NCI-H524 (cell line): ENCODE data around the gene POLE3.
A peak's percentile ranks its signal among the peaks of the same experiment; 100 is the strongest.
"Not testable (repeated sequence)": the region's sequence is repeated elsewhere in the genome, so short reads cannot be mapped to it uniquely, and the experiment has no call there.

Source experiments
- DNase-seq, 2 experiments: peaks; one replicate each; lab custom pipeline; 2025; lab: John Stamatoyannopoulos, UW

The POLE3 gene

DNA sequence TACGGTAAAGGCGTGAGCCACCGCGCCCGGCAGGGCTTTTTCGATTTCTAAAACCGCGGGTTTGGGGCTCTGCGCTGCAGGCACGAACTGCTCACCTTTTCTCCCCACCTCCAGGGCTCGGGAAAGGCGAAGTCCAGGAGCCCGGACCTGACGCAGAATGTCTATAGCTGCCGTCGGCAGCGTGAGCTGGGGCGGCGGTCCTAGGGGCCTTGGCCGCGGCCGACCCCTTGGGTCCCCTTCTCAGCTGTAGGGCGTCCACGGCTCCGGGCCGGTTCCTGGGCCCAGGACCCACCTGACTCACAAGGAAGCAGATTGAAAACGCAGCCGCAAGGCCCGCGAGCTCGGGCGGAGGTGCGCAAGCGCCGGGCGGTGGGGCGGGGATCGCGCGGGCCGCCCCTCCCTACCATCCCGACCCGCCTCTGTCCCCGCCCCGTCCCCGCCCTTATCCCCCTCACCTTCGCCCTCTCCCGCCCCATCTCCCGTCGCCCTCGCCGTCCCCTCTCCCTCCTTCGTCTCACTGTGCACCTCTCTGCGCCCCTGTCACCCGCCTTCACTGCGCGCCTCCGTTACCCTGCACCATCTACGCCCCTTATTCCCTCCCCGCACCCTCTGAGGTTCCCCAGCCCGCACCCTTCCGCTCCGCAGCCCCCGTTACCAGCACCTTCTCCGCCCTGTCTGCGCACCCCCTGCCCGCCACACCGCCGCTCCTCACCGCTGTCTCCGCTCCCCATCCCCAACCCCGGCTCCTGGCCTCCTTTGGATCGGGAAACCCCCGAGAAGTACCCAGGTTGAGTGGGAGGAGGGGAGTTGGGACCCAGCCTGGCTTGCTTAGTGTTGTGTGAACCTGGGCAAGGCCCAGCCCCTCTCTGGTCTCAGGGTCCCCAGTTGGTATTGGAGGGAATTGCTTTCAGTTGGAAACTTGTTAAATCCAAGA, 33.6 kb downstream of the POLE3 start, which contains the start of gene HDHD3:
HDHD3 (minus strand) TSS at position 353 of the 934 bp plus-strand sequence. CDS start 2,632 bp downstream, outside the sequence.
- peak; percentile 70 to 85 for DNase-seq

DNA sequence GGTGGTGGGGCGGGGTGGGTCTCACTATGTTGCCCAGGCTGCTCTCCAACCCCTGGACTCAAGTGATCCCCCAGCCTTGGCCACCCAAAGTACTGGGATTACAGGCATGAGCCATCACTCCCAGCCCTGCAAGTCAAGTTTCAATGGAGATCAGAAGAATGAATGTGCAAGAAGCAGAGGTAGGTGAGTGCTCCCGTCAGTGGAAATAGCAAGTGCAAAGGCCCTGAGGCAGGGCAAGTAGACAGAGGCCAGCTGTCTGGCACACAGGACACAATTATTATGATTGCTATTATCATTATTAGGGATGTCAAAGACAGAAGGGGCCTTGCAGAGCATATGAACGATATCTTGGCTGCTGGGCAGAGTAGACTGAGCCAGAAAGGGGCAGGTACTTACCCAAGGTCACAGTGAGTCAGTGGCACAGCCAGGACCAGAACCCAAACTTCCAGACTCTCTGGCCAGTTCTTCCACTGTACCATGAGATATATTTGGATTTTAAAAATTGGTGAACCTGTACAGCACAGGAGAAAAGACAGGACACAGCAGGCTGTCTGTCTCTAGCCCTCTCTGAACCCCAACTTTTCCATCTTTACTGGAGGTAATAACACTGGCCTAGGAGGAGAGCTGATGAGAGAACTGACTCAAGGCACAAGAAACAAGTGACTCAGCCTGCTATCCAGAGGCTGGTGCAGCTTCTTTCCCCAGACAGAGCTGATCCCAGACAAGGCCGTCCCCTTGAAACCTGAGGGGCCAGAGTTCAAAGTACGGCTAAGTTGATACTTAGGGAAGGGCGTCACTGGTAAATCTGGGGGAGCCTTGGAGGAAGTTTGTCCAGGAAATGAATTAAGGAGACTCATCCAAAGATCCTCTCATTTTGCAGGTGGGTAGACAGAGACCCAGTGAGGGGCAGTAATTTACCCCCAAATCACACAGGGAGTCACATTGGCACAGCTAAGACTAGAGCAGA, 35.1 kb downstream of the POLE3 start:
- no peak for DNase-seq

DNA sequence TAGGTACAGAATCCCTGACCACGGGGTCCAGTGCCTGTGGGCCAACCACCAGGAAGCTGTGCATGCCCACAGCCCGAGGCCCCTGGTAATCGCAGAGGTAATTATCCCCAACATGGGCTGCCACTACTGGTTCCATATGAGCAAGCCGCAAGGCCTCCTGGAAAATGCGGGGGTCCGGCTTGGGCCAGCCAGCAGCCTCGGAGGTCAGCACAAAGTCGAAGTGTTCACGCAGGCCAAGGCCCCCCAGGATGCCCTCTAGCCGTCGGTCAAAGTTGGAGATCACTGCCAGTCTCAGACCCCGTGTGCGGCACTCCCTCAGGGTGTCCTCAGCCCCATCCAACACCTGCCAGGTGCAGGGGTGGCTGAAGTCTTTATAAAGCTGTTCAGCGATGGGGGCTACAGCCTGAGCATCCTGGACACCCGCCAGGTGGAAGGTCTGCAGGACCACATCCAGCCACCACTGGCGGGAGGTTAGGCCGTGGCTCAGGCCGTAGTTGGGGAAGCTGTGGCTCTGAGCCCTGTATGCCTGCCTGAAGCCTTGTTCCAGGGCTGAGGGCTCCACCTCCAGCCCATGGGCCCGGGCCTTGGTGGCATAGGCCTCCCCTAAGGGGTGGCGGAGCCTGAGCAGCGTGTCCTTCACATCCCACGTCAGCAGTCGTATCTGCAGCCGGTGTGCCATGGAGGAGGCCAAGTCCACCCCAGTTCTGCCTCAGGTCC, 36.6 kb downstream of the POLE3 start:
- DNase-seq, result no peak

DNA sequence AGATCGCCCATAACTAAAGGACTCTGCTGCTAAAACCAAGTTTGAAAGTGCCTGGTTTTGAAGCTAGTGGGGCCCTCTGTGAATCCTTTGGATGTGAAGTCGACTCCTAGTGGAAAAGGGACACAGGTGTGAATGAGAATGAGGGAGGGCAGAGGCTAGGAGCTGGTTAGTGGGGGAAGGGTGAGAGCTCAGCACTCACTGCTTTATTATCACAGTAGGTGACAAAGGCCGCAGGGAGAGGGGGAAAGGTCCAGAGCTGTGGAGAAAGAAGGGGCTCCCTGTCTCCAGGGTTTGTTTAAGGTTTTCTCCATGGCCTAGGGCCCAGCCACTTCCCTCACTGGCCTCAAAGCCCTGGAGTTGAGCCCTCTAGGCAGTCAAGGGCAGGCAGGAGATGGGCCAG, 37.2 kb downstream of the POLE3 start:
- DNase-seq, result no peak

DNA sequence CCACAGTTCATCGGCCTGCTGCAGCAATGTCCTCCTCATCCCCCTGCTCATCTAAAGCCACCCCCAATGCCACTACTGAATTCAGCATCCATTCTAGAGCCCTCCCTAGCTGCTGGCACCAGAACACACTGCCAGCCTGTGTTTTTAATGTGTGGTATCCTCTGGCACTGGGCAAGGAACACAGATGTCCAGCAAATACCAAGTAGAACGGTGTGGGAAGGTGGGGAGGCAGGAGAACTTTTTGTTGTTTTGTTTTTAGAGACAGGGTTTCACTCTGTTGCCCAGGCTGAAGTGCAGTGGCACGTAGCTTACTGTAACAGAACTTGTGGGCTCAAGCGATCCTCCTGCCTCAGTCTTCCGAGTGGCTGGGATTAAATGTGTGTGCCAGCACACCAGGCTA, 38.4 kb downstream of the POLE3 start:
- no peak for DNase-seq

DNA sequence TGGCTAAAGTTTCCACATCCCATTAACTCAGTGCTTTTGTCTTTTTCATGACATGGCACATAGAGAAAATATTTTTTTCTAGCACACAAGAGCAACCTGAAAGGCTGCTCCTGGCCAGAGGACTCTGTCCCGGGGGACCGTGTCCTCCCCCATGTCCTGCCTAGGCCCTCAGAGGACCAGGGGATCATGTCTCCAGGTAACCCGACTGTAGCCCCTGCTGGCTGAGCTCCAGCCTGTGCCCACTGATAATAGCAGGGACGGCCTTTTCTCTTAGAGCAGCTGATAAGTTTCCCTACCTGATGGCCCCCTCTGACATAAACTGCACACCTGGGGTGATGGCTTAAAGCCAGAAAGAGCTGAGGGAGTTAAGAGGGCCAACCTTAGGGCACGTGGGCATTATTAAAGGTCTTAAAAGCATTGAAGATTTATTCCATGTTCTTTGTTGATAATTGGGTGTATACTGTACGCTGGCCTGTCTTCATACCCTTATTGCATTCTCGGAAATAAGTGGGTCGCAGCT, 39.6 kb downstream of the POLE3 start:
- no peak for DNase-seq

DNA sequence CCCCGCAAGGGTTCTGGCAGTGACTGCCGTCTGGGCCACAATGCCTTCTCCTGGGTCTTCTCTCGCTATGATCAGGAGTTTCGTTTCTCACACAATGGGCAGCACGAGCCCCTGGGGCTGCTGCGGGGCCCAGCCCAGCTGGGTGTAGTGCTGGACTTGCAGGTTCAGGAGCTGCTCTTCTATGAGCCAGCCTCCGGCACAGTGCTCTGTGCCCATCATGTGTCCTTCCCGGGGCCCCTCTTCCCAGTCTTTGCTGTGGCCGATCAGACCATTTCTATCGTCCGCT, 40.7 kb downstream of the POLE3 start:
- DNase-seq, result no peak

DNA sequence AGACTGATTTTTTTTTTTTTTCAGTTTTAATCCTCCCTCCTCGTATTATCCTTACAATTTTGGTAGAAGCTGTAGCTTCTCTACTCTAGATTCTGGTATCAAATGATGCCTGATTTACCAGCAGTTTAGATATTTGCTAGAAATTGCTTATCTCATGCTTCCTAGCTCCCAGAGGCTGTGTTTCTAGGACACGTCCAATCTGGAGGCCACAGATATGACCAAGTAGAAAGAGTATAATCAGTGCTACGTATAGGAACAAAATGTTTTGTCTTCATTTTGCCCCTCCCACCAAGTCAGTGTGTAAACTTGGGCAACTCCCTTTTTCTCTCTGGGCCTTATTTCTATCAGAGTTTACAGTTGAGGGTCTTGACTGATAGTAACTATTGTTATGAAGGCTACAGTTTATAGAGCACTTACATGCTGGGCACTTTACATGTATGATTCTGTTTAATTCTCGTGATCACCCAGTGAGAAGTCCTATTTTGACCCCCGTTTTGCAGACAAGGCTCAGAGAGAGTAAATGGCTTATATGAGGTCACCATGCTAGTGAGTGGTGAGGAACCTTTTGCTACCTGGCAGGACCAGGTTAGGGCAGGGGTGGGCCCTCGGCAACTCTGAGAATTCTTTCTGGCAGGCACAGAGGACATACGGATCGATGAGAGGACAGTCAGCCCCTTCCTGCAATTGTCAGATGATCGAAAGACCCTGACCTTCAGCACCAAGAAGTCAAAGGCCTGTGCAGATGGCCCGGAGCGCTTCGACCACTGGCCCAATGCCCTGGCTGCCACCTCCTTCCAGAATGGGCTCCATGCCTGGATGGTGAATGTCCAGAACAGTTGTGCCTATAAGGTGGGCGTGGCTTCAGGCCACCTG, 41.3 kb downstream of the POLE3 start:
- DNase-seq, result no peak

DNA sequence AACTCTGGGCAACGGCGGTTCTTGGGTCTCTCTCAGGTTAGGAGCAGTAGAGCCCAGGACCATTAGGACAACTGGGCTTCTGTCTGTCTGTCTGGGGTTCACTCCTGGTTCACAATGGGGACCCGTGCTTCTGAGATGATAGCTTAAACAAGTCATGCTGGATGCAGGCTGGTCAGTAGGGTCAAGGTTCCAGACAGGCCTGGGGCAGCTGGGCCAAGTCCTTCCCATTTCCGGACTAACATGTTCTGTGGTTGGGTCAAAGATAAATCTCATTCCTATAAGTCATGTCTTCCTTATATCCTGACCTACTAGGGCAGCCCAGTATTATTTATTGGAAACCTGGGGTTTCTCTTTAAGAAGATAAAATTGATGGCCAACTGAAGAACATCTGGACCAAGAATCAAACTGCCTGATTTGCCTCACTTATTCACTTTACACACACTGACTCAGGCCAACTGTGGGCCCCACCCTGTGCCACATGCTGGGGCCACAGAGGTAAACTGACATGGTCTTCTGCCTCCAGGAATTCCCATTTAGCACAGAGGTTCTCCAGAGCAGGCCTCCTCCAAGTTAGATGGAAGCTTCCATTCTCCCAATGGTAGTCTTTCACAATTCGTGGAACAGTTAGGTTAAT, 42.0 kb downstream of the POLE3 start:
- DNase-seq, result no peak

DNA sequence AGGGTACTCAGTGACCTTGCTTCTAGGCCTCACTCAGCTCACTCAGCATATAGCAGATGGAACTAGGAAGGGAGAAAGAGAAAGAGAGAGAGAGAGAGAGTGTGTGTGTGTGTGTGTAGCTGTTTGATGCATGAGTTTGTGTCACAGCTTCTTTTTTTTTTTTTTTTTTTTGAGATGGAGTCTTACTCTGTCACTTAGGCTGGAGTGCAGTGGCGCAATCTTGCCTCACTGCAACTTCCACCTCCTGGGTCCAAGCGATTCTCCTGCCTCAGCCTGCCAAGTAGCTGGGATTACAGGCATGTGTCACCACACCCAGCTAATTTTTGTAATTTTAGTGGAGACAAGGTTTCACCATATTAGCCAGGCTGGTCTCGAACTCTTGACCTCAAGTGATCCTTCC, 44.8 kb downstream of the POLE3 start:
- not testable (repeated sequence) for DNase-seq

DNA sequence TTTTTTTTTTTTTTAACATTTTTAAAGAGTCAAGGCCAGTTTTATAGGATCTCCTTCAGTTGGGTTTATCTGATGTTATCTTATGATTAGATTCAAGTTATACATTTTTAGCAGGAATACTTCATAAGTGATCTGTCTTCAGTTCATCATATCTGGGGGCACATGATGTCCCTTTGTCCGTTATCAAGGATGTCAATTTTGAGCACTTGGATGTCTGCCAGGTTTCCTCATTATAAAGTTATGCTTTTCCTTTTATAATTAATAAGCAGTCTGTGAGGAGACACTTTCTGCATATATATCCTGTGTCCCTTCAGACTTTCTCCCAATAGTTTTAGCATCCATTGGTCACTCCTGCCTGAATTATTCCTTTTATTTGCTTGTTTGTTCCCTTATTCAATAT, 45.5 kb downstream of the POLE3 start:
- no peak for DNase-seq

DNA sequence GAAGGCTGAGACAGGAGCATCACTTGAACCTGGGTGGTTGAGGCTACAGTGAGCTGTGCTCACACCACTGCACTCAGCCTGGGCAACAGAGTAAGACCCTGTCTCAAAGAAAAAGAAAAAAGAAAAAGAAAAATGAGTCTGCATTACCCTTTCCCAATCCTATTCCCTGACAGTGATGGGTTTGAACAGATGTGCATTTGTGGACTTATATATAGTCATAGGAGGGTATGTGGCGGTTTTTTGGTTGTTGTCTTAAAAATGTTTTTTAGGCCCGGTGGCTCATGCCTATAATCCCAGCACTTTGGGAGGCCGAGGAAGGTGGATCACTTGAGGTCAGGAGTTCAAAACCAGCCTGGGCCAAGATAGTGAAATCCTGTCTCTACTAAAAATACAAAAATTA, 47.1 kb downstream of the POLE3 start:
- DNase-seq, result no peak

DNA sequence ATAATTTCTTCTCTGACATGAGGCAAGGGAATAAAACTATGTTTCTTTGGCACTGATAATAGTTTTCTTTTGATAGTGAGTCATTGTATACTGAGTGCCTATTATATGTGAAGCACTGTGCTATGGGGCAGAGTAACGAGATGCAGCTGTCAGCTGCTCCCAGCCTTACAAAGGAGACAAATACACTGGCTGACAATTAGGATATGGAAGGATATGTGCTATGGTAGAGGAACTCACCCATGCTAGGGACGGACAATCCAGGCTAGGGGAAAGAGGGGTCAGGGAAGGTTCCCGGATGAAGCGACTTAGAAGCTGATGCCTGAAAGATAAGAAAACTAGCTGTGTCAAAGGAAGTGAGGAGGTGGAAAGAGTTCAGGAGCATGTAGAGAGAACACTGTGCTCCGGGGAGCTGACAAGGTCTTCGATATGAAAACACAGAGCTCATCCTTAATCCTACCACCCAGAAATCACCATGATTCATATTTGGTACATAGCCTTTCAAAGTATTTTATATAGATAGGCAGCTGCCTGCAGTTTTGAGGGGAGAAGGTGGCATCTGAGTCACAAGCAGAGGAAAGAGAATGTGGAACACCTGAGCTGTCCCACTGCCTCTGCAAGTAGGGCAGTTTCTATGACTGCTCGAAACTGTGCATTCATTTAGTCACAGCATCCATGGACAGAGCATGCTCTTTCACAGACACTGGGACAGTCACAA, 49.0 kb downstream of the POLE3 start:
- DNase-seq, result no peak

DNA sequence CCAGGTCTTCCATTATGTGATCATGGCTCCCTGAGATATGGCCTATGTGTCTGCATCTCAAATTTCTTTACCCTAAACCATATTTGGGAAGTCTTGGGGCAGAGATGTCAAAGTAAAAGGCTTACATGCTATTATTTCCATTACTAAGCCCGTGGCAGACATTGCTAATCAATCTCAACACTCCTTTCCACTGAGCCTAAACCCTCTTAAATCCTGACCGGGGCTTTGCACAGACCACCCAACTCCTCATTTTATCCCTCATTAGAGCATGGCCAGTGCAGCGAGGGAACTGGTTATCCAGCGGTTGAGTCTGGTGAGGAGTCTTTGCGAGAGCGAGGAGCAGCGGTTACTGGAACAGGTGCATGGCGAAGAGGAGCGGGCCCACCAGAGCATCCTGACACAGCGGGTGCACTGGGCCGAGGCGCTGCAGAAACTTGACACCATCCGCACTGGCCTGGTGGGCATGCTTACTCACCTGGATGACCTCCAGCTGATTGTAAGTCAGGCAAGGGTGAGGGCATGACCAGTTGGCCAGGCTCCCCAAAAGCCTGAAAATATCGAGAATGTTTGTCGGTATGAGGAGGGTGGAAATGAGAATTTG, 50.1 kb downstream of the POLE3 start:
- no peak for DNase-seq

DNA sequence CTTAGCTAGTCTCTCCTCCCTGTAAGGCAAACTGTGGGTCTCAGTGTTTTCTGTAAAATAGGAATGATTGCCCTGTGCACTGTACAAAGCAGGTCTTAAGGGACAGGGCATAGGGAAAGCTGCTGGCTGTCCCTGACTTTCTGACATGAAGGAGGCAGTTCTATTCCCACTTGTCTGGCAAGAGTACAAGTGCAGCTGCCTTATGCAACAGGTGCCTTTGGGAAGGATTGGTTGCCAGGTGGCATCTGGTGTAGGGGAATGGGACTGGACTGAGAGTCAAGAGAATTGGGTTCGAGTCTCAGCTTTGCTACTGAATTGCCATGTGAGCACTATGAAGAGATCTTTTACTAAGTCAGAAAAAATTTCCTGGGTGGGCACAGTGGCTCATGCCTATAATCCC, 51.1 kb downstream of the POLE3 start:
- DNase-seq, result peak in 1 of 2 experiments; percentile 43
